Activated CD8-positive, alpha-beta memory T cell treated with anti-CD3 and anti-CD28 coated beads, Interleukin-2, amount 50 U/mL, for 24 hours (primary cell): ENCODE data around the gene P3H1.
"Not testable (repeated sequence)": the region's sequence is repeated elsewhere in the genome, so short reads cannot be mapped to it uniquely, and the experiment has no call there.

Source experiments
- DNase-seq: peaks from one replicate; pipeline ENCODE4 v3.0.0-alpha.2; 2020; ENCODE audit errors: extremely low read depth

Gene P3H1

DNA sequence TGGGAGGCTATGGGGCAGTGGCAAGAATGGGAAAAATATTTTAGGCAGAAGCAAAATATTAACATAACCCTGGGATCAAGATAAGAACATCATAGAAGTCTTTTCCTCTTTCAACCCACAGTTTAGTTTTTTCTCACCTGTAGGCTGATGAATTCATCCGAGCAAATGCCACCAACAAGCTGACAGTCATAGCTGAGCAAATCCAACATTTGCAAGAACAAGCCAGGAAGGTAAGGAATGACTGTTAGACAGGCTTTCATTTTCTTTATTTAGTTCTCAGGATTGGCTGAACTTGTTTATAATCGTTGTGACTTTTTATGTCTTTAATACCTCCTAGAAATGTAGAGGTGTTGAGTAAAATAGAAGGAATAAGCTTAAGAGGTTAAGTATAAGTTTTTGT lies 6.6 kb upstream of the P3H1 start:
- no peak for DNase-seq

DNA sequence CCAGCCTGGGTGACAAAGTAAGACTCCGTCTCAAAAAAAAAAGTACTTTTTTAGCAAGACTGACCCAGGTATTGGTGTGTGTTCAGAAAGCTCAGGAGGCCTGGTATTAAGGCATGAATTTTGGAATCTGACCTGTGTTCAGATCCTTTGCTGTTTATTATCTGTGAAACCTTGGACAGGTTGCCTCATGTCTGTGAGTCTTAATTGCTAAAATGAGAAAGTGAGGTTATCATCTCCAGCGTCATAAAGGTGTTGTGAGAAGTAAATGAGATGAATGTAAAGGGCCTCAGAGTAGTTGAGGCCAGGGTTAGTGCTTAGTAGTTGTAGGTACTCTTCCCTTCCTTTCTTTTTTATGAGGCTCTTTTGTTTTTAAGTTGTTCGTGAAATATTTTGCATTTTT lies 3.0 kb upstream of the P3H1 start:
- DNase-seq: no peak

DNA sequence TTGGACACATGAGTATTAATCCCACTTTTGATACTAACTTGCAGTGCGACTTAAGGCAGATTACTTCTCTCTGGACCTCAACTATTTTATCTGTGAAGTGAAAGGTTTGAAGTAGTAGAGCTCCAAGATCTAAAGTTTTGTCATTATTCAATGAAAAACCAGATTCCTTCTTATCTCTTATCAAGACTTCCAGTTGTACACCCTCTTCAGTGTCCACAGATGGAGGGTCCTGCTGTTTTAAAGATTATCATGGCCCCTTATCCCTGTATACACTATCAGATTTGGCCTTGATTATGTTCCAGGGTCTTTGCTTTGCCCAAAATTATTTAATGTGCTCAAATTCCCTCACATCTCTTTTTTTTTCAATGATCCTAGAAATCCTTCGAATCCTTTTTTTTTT lies 1.3 kb upstream of the P3H1 start:
- no peak for DNase-seq

DNA sequence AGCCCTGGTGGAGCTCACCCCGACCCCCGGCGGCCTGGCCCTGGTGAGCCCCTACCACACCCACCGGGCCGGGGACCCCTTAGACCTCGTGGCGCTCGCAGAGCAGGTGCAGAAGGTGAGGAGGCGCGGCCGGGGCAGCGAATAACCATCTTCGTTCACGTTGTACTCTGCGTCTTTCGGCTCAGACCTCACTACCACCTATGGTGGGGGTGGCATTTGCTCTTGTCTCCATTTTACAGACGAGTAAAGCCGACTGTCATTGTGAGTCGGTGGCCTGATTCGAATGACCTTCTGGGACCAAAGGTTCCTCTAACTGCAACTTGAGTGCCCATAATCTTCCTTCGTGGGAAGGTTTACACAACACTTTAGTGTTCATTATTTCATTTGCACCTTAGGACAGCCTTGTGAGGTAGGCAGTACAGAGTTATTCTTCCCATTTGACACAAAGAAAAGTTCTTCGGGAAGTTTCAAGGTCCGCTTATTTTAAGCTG lies 727 bp upstream of the P3H1 start:
- no peak for DNase-seq

DNA sequence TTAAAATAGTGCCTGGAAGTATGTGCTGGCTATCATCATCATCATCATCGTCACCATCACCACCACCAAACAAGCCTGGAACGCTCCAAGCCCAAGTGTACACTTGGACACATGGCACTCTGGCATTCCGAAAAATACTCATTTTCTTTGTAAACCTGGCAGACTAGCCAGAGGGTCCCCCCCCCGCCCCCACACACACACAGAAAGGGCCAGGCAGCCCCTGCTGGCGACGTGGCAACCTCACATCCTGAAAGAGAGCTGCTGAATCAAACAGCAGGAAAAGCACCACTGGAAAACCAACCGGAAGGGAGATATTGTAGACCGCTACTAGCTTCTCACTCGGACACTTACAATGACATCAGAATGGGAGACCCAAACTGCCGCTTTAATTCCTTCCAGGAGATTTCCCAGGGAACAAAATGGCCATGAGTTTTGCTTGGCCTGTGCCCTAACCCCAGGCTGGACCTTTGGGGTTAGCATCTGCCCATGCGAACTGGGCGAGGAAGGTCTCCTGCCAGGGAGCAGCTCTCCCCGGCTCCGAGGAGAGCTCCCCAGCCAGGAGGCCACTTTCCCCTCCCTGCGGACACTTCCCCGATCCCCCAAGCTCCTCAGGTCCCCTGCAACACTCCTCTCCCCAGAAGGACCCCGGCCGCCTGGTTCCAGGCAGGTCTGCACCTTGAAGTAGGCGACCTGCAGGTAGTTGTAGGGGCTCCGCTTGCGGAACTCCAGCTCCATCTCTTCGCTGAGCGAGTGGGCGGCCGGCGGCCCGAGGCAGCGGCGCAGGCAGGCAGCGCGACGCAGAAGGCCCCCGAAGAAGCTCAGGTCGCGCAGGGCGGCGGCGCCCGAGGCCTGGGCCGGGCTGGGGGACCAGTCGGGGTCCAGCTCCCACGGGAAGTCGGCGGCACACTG lies 742 bp downstream of the P3H1 start:
- DNase-seq: no peak

DNA sequence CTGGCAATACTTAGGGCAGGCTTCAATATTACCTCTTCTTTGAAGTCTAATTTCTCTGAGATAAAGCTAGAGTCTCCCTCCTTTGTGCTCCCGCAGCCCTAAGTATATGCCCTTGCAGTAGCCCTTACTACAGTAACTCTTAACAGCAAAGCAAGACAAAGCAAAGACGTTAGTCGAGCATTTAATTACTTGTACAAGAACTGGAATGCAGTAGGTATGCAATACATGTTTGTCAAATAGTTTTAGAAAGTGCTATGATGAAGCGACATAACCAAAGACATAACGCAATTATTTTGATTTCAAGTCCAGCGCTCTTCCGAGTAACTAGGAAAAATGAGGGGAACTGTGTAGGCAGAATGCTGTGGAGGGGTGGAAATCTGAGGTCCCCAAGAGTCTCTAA lies 1.6 kb downstream of the P3H1 start:
- no peak for DNase-seq

DNA sequence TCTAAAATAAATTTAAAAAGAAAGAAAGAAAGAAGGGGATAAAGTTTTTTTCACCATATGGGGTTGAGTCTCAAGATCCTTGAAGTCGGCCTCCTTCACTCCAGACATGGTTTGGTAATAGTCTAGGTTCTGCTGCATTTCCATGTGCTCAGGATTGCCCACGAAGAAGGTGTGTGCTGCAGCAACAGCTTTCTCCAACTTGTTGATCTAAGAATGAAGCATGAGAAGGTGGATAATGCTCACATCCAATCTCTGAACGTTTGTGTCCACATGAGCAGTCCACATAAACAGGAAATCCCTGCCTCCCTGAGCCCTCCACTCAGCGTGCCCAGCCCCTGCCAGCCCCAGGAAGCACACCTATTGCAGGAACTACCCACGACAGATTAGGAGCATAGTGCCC lies 4.6 kb downstream of the P3H1 start:
- no peak for DNase-seq

DNA sequence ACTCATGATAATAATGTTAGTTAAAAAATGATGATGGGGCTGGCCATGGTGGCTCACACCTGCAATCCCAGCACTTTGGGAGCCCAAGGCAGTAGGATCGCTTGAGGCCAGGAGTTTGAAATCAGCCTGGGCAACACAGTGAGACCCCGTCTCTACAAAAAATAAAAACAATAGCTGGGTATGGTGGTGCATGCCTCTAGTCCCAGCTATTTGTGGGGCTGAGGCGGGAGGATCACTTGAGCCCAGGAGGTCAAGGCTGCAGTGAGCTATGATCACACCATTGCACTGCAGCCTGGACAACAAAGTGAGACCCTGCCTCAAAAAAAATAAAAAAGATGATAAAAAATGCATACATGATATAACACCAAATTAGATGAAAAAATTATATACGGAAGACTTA lies 5.3 kb downstream of the P3H1 start:
- no peak for DNase-seq

DNA sequence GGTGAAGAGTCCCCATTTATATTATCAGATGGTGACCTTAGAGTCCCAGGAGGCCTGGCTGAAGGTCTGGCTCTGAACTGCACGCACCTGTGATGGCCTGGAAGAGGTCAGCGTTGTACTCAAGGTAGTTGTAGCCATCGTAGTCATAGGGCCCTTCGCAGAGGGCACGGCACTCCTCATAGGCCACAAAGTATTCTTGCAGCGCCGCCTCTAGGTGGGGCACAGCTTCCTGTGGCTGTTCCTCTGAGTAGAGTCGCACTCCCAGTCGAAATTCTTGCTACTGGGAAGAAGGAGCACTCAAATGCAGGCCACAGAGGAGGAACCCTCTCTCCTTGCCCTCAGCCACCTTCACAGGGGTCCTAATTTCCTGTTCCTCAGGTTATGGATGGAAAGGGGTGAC lies 7.7 kb downstream of the P3H1 start:
- DNase-seq: no peak

DNA sequence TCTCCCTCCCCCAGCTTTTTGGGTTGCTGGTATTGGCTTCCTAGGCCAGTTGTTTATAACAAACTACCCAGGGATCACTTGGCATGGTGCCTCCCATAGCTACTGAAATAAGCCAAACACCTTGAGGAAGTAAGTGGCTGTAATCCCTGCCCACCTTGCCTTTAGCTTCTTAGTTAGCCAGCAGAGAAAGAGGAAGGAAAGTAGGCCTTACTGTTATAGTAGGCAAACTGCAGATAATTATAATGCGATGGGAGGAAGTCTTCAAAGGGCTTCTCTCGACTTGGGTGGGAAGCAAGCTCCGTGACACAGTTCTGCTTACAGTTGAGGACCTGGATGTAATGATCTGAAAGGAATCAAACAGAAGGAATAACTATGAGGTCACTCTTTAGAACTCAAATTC lies 8.2 kb downstream of the P3H1 start:
- DNase-seq: no peak

DNA sequence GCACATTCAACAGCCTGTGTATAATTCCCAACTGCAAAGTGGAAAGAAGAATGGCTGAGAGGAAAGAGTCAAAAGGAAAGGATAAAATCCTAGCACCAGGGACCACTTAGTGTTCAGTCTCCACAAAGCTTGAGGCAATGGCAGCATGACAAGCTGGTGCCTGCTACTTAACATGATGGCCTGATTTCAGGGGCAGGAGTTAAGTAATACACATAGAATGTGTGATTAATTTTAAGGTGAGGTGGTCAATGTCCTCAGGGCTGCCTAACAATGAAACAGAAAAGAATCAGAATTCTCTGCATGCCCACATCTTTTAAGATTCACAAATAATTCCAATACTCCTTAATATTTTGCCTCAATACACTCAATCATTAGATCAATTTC lies 8.9 kb downstream of the P3H1 start:
- DNase-seq: no peak

DNA sequence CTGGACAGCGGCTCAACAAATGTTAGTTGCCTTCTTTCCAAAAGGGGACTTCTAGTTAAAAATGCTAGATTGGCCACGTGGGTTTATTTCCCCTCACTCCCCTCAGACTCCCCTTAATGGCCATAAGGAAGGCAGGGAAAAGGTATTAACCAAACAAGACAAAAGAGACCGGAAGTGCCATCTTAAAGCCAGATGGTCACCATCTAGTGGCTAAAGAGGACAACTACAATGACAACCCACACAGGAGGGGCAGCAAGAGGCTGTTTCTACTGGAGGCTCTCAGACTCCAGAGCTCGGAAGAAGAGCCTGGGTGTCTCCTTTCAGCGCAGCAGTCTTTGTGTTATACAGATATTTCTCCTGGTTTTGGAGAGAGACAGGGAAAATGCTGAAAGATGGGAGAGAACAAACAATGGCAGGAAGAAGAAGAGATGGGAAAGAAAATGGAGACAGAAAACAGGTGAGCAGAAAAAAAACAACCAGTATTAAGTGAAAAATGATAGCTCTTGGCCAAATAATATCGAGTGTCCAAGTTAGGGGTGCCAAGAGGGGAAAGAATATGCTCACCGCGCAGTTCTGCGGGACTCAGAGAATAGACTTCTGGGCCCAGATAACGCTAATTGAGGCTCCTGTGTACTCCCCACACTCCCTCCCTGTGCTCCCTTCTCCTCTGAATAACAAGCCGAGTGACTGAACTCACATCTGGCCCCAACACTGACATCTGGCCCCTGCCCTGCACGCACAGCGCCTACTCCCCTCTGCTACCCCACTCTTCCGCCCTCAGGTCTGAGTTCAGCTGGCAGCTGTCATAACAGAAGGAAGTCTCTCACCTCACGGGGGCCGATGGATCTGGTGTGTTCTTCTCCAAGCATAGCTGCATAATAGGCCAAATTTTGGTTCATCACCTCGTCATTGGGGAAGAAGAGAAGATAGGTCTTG lies 9.6 kb downstream of the P3H1 start:
- no peak for DNase-seq

DNA sequence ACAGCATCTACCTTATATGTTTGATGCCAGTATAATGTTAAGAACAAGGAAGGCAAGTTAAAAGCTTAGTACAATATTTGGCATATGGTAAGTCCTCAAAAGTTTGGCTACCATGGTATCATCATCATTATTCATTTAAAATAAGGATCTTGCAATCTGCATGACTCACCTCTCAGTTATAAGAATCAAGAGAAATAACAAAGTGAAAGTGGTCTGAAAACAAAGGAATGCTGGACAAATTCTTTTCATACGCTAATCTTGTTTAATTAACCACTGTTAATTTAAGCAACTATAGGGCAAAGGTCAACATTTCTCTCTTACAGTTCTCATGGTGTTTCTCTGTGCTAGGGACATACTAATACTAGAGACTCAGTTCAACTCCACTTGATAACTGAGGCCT lies 13.8 kb downstream of the P3H1 start:
- no peak for DNase-seq

DNA sequence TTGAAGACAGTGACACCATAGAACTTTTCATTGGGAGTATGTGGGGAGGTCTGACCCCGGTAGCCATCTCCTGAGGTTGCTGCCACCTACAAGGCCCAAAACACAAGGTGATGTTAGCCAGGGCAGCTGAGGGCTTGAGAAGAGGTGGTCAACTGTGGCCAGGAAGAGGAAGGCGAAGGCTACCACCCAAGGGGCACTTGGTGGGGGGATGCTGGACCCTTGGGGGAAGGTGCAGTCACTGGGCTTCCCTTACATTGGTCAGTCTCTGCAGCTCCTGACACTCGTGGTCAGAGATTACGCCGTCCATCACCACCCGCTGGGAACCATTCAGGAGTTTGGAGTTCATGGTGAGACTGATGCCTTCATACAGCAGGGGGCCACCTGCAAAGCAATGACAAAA lies 14.5 kb downstream of the P3H1 start:
- no peak for DNase-seq

DNA sequence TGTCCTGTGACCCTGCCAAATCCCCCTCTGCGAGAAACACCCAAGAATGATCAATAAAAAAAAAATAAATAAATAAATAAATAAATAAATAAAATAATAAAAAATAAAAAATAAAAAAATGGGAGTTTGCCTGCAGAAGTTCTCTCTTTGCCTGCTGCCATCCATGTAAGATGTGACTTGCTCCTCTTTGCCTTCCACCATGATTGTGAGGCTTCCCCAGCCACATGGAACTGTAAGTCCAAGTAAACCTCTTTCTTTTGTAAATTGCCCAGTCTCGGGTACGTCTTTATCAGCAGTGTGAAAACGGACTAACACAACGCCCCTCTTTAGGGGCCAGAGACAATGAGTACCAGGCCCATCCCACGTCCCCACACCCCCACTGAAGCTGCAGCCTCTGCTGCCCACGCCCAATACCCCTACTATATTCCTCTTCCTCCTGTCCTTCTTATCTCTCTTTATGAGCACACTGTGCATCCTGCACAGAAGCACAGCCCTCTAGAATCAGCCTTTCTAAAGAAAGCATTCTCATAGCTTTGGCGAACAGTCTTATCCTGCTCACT lies 15.2 kb downstream of the P3H1 start:
- not testable (repeated sequence) for DNase-seq

DNA sequence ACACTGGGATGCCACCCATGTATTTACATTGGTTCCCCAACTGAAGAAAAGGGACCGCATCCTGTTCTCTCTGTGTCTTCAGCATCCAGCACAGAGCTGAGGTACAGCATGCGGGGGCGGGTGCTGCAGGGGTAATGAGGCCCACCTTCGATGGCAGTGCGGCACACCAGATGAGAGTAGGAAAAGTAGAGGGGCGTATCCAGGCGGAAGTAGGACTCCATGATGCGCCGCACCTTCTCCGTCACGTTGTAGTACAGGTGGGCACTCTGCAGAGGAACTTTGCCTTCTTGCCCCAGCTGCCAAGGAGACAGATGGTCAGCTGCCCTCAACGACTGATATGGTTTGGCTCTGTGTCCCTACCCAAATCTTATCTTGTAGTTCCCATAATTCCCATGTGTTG lies 16.8 kb downstream of the P3H1 start:
- no peak for DNase-seq

DNA sequence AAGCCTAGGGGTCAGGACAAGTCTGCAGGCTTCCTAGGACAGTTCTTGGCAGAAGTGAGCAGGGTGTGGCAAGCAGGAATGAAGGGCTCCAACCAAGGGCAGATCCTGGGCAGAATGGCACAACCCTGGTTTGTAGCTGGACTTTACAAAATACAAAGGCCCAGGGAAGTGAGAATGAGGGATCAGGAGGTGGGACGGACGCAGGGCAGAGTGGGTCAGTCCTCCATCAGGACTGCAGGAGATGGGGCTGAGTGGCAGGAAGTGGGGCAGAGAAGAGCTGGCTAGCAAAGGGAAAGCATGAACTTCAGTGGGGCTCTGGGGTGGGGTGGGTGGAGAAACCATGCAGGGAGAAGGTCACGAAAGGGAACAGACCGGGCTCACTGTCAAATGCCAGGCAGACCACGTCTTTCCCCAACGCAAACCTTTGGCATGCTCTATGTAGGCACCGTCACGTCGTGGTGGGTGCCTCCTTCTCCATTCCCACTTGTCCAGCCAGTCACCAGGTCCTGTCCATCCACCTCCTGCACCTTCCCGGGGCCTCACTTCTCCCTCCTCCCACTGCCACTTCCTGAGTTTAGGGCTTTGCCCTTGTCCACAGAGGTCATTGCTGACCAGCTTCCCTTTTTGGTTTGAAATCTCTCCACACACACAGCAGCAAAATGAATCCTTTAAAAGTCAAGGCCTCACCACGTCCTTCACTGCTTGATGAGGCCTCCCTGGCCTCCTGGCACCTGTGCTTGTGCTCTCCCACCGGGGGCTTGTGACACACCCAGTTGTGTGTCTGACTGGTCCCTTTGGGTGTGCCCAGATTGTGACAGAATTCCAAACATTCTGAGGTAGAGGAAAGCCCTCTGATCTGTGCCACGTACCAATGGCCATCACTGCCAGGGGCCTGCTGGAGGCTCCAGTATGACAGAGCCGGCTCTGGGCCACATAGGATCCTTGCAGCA lies 18.1 kb downstream of the P3H1 start:
- DNase-seq: no peak

DNA sequence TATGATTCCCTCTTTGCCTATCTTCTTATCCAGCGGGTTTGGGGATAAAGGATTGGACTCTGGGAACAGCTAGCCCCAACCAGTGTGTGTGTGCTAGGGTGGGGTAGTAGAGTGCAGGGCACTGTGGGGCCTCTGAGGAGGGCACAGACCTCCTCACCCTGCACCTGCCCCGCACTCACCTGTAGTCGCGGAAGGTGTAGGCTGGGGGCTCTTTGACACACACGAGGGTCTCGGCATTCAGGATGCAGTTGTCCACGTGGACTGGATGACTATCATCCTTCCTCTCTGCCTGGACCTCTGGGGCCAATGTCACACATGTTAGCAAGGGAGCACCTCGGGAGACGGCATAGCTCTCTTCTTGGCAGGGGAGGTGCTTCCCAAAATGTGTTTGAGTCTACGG lies 18.8 kb downstream of the P3H1 start:
- DNase-seq: no peak

DNA sequence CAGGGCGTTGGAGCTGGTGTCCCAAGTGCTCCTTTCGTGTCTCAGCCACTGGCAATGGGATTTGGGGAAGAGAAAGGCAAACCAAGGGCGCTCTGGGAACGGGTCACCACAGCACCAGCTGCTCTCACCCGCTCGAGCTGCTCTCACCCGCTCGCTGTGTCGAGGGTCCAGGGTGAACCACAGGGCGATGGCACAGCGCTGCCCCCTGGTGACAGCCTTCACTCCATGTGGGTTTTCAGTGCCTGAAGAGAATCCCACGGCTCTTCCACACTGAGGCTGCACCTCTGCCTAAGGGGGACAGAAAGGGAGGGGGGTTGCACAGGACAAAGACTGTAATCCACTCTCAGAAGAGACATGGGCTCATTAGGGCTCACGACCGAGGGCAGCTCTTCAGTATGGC lies 19.7 kb downstream of the P3H1 start:
- DNase-seq: no peak

DNA sequence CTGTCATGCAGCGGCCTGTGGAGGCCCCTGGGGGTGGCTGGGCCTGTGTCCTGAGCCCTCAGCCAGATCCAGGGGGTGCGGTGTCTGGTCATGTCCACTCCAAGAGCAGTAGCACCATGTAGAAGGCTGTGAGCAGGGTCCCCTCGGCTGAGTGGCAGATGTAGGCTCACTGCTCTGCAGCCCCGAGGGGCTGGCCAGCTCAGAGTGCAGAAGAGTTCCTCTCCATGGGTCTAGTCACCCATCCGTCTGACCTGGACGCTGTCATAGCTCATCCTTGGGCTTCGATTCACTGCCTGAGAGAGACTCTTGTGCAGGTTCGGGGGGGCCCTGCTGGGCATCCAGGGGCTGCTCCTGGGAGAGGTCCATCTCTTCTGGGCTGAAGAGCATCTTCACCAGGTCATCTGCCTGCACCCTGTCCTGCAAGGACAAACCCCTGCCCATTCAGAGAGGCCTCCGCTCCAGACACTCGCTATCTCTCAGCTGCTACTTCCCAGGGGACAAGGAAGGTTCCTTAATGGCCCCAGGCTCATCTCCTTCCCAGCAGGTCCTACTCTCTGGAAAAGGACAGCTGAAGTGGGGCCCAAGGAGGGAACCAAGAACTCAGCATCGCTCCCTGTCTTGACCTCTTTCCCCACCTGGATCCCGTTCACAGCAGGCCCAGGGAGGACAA lies 20.3 kb downstream of the P3H1 start:
- no peak for DNase-seq

DNA sequence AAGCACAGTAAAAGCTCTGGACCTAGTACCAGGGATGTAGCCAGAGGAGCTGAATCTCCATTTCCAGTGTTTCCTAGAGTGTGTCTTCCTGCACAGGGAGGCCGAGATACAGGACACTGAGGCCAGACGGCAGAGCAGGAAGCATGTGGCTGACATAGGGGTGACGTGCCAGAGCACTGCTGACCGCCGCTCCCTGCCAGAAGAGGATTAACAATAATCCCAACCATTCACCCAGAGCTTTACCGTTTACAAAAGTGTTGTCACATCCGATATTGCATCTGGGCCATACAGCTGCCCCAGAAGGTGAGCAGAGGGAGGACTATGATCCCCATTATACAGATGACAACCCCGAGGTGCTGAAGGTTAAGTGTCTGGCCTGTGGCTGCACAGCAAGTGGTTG lies 21.0 kb downstream of the P3H1 start:
- no peak for DNase-seq
